Thyroid gland (tissue), 4 donors: ENCODE results near the gene CPB2.

Experiments used
- CTCF ChIP-seq, 6 experiments: fragments of 200-600 bp in 3 of 6; fragments of 450-650 bp in 3 of 6; sonication (generic) in 3 of 6; IDR thresholded peaks; one replicate each; pipeline ENCODE4 v1.5.1; 2016 to 2019; ENCODE audit warnings: antibody characterized with exemption in 6 of 6, mild to moderate bottlenecking in 2 of 6, inconsistent platforms in 1 of 6, moderate library complexity in 1 of 6
- POLR2A ChIP-seq, 2 donors: fragments of 450-650 bp; IDR thresholded peaks; one replicate each; pipeline ENCODE4 v1.6.1; 2017; ENCODE audit warnings: antibody characterized with exemption in 2 of 2, mild to moderate bottlenecking in 2 of 2, moderate library complexity in 1 of 2

- TF ChIP-seq POLR2A (IDR thresholded peaks at IDR 0.05) = no peak
- no peak for TF ChIP-seq CTCF (IDR thresholded peaks at IDR 0.05)
Measured at GRCh38 chr13:46143184-46143701, 38.4 kb upstream of the CPB2 start.
